Spleen (tissue), 13 donors: ENCODE results near the gene FADS2. TPM values are rescaled to one million over a fixed set of nuclear protein-coding genes. Genes with fewer than 3 reads are reported as not detected.

Source experiments
- DNase-seq: peaks from one replicate; pipeline ENCODE4 v3.0.0-alpha.2; 2020
- H3K27ac ChIP-seq, 8 donors: fragments of 200-600 bp; sonication (generic) in 7 of 8; 1 replicate in 4 of 8; 2 replicates in 4 of 8; pipeline versions ENCODE4 v1.5.0 to v1.8.0; 2016 to 2021; ENCODE audit warnings: inconsistent platforms in 4 of 8, mild to moderate bottlenecking in 4 of 8, moderate library complexity in 1 of 8
- H3K27me3 ChIP-seq, 7 donors: fragments of 200-600 bp; sonication (generic) in 6 of 7; replicated peaks in 1 of 7; 1 replicate in 4 of 7; 2 replicates in 3 of 7; pipeline versions ENCODE4 v1.5.0 to v1.8.0; 2016 to 2021; ENCODE audit warnings: inconsistent platforms in 3 of 7, mild to moderate bottlenecking in 1 of 7
- H3K36me3 ChIP-seq, 6 donors: fragments of 200-600 bp; sonication (generic) in 5 of 6; 1 replicate in 4 of 6; 2 replicates in 2 of 6; pipeline versions ENCODE4 v1.5.0 to v1.8.0; 2016 to 2021; ENCODE audit warnings: inconsistent platforms in 2 of 6
- H3K4me1 ChIP-seq, 6 donors: fragments of 200-600 bp; sonication (generic) in 5 of 6; 1 replicate in 3 of 6; 2 replicates in 3 of 6; pipeline versions ENCODE4 v1.5.0 to v1.8.0; 2016 to 2021; ENCODE audit warnings: inconsistent platforms in 3 of 6
- H3K4me3 ChIP-seq, 8 donors: fragments of 200-600 bp; sonication (generic) in 7 of 8; 1 replicate in 4 of 8; 2 replicates in 4 of 8; pipeline versions ENCODE4 v1.5.0 to v1.8.0; 2016 to 2021; ENCODE audit warnings: inconsistent platforms in 4 of 8, mild to moderate bottlenecking in 4 of 8, moderate library complexity in 2 of 8
- H3K9me3 ChIP-seq, 8 donors: fragments of 200-600 bp; sonication (generic) in 7 of 8; 1 replicate in 4 of 8; 2 replicates in 4 of 8; pipeline versions ENCODE4 v1.5.0 to v1.8.0; 2016 to 2021; ENCODE audit warnings: inconsistent platforms in 4 of 8
- POLR2A ChIP-seq, 3 donors: fragments of 450-650 bp; IDR thresholded peaks; one replicate each; pipeline ENCODE4 v1.5.1; 2017; ENCODE audit warnings: antibody characterized with exemption in 3 of 3, mild to moderate bottlenecking in 1 of 3
- POLR2AphosphoS5 ChIP-seq, 3 donors: sonication (generic); formaldehyde crosslinking; IDR thresholded peaks; one replicate each; pipeline ENCODE4 v1.5.1; 2017; ENCODE audit warnings: antibody characterized with exemption in 3 of 3
- WGBS, 5 donors: extraction: QIAGEN DNeasy Blood & Tissue Kit in 3 of 5; methylation state at CpG; one replicate each; pipeline versions ENCODE4 v1.1.5 to v1.1.7; 2013 to 2018; 5-methylcytosine and 5-hydroxymethylcytosine counted together
- intact Hi-C: fragments of 100-400 bp; cut with DNase I; formaldehyde crosslinking; loops from one replicate; pipeline ENCODE4 v1.15.0; 2023; ENCODE audit warnings: low total_unique reads
- long read RNA-seq, 2 donors: transcript quantifications; one replicate each; lab custom pipeline, GENCODE V29; 2026
- polyA plus RNA-seq, 3 donors: library from polyadenylated mRNA; stranded (reverse); fragments of 200-250 nt; gene quantifications; one replicate each; pipeline ENCODE4 v1.2.1, GENCODE V29; 2013
- total RNA-seq, 7 donors: library from RNA; depleted of rRNA in 3 of 7; stranded (reverse); fragments of >200 nt in 3 of 7; fragmentation: NEBNext Ultra II Directional in 4 of 7; extraction: Animal tissue kit (Norgen Biotek cat#: 25700) in 4 of 7; gene quantifications; one replicate each; pipeline versions ENCODE4 v1.1.0 to v1.2.1, GENCODE V29; 2016 to 2021
- TF ChIP-seq, protein P1 (sequence below), 11 experiments: fragments of 200-600 bp in 7 of 11; fragments of 450-650 bp in 4 of 11; sonication (generic) in 4 of 11; IDR thresholded peaks in 8 of 11; conservative IDR thresholded peaks in 3 of 11; 1 replicate in 7 of 11; 2 replicates in 4 of 11; pipeline versions ENCODE4 v1.4.0 to v1.8.0; 2016 to 2021; ENCODE audit warnings: antibody characterized with exemption in 11 of 11, inconsistent platforms in 4 of 11, mild to moderate bottlenecking in 1 of 11
- donor health status: healthy with polysubstance abuse.
- donor health status: DM: no; HTN: no; CAD: no; lungs with moderate emphysema.
- donor health status: DM: no; HTN: no; CAD: no.
- donor health status: Bipolar disorder and iron deficiency.
- donor health status: healthy.
- donor health status: DM: no; HTN: no; CAD: no.
- donor health status: DM: yes; HTN: yes; CAD: no.

Gene FADS2
- total RNA-seq (10 to 100 TPM in 5 of 7 donors, 1 to 10 TPM in 2; 2.8 to 20.6 (median 11.1) TPM), polyA plus RNA-seq (10 to 100 TPM in 2 of 3 donors, 1 to 10 TPM in 1; 5.5 to 16.8 (median 14.6) TPM)
- long read RNA-seq, donor 1, transcript FADS2-202 (12 exons, 3,630 nt): major isoform, 6 of 25 reads
- long read RNA-seq, donor 1, partial matches to known transcripts: 6 of 25 reads
- long read RNA-seq, donor 1, other reads (novel, unspliced or antisense): 7 of 25 reads
- long read RNA-seq, donor 2, transcript FADS2-202 (12 exons, 3,630 nt): major isoform, 12 of 16 reads
- long read RNA-seq, donor 2, partial matches to known transcripts: 0 of 16 reads
- long read RNA-seq, donor 2, other reads (novel, unspliced or antisense): 0 of 16 reads

DNA sequence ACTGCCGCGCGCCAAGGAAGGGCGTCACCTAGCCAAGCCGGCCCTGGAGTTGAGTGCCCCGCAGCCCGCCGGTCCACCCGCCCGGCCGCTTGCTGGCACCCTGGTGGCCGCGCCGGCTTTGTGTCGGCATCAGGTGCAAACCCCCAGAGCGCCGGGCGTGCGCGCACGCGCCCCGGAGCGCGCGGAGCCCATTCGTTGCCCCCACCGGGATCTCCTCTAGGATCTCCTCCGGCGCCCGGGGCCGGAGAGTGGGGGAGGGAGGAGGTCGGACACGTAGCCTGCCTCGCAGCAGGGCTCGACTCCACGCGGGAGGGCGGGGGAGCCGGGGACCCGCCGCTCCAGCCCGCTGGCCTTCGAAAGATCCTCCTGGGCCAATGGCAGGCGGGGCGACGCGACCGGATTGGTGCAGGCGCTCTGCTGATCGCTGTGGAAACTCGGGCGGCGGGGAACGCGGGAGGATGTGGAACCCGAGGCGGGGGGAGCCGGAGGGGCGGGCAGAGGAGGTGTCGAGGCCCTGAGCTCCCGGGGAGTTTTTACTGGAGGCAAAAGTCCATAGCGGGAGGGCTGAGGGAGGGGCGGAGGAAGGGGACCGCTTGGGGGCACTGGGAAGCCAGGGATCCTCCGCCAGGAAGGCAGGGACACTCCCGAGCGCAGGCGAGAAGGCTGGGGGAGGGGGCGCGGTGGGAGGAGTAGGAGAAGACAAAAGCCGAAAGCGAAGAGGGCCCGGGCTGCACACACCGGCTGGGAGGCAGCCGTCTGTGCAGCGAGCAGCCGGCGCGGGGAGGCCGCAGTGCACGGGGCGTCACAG is at the start of gene FADS2:
TSS of gene FADS2 (plus strand) at position 730 of the 808 bp plus-strand sequence. CDS start 91 bp downstream, outside the sequence.
- WGBS, 5 donors: 1% methylated on average over 38 to 83 of the region's 83 CpGs
- TF ChIP-seq POLR2AphosphoS5 (IDR thresholded peaks at IDR 0.05): peak in 2 of 3 donors; percentile 77 to 86
- no peak for TF ChIP-seq POLR2A (IDR thresholded peaks at IDR 0.05)
- TF ChIP-seq, protein P1, sequence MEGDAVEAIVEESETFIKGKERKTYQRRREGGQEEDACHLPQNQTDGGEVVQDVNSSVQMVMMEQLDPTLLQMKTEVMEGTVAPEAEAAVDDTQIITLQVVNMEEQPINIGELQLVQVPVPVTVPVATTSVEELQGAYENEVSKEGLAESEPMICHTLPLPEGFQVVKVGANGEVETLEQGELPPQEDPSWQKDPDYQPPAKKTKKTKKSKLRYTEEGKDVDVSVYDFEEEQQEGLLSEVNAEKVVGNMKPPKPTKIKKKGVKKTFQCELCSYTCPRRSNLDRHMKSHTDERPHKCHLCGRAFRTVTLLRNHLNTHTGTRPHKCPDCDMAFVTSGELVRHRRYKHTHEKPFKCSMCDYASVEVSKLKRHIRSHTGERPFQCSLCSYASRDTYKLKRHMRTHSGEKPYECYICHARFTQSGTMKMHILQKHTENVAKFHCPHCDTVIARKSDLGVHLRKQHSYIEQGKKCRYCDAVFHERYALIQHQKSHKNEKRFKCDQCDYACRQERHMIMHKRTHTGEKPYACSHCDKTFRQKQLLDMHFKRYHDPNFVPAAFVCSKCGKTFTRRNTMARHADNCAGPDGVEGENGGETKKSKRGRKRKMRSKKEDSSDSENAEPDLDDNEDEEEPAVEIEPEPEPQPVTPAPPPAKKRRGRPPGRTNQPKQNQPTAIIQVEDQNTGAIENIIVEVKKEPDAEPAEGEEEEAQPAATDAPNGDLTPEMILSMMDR (IDR thresholded peaks at IDR 0.05 in 8 of 11, conservative IDR thresholded peaks at IDR 0.05 in 3 of 11): peak in 1 of 11 experiments; percentile 30
- Histone ChIP-seq H3K27me3 (peaks cover 0 to 28% (median 6%) of the 10 kb centered on the region in 7 donors), H3K9me3 (no peaks in the 10 kb centered on the region), H3K4me3 (peak within 1 kb of the TSS; percentile 45 to 75 (median 58)), H3K27ac (peak within 1 kb of the TSS in 7 of 8 donors; percentile 12 to 88 (median 71)), H3K4me1 (peaks cover 8 to 64% (median 29%) of the 10 kb centered on the region in 6 donors), H3K36me3 (no peaks in the 10 kb centered on the region)
- intact Hi-C loops: no loop called here
- DNase-seq: peak; percentile 92

DNA sequence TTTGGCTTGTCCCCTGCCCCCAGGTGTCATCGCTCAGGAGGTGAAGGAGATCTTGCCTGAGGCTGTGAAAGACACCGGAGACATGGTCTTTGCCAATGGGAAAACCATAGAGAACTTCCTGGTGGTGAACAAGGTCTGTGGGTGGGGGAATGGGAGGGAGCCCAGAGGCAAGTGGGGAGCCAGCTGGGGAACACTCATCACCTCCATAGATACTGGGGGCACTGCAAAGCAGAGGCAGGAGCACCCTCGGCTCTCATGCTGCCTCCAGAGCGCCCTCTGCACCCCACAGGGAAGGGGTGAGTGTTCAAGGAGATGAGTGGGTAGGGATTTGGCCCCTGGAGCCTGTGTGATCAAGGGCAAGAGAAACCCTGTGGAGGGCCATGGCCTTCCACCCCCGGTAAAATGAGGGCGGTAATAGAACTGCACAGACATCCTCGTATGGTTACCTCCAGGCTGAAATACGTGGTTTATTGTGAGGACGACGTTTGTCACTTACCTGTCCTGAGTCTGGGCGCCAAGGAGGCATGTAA is 49.7 kb upstream of the FADS2 start:
- 85 to 92% (median 86%) methylated on average over 10 to 11 of the region's 11 CpGs for WGBS, 5 donors
- no peak for DNase-seq
- H3K4me1 ChIP-seq: peaks cover 8 to 26% (median 16%) of the 10 kb centered on the region in 6 donors
- H3K9me3 ChIP-seq: no peaks in the 10 kb centered on the region
- TF ChIP-seq, protein P1 (IDR thresholded peaks at IDR 0.05 in 8 of 11, conservative IDR thresholded peaks at IDR 0.05 in 3 of 11): no peak
- TF ChIP-seq POLR2A (IDR thresholded peaks at IDR 0.05): no peak
- no peak for TF ChIP-seq POLR2AphosphoS5 (IDR thresholded peaks at IDR 0.05)
- H3K36me3 ChIP-seq: peaks cover 0 to 5% (median 0%) of the 10 kb centered on the region in 6 donors
- no peak overlapping the region for H3K4me3 ChIP-seq
- no peak overlapping the region for H3K27ac ChIP-seq
- intact Hi-C loops: no loop called here
- H3K27me3 ChIP-seq: peaks cover 0 to 18% (median 0%) of the 10 kb centered on the region in 7 donors

DNA sequence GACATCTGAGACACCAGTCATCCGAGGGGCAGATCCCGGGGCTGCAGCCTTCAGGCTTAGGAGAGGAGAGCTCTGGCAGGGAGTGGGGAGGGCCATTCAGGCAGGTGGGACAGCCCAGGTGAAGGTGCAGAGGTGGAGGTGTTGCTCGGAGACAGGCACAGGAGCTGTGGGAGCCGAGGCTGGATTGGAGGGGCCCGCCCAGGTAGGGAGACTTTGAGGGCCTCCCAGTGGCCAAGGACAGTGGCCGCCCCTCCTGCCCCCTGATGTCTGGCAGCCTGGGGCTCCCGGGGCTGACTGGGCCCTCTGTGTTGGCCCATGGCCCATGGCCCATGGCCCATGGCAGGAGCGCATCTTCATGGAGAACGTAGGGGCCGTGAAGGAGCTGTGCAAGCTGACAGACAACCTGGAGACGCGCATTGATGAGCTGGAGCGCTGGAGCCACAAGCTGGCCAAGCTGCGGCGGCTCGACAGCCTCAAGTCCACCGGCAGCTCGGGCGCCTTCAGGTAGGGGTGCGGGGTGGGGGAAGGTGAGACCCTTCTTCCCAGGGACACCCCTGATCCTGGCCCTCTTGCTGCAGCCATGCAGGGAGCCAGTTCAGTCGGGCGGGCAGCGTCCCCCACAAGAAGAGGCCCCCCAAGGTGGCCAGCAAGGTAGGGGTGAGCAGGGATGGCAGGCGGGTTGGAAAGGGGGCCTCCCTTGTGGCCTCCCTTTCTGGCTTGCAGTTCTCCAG is 49.0 kb upstream of the FADS2 start:
- H3K9me3 ChIP-seq: no peaks in the 10 kb centered on the region
- intact Hi-C loops: no loop called here
- H3K36me3 ChIP-seq: peaks cover 0 to 12% (median 1%) of the 10 kb centered on the region in 6 donors
- peaks cover 0 to 18% (median 0%) of the 10 kb centered on the region in 7 donors for H3K27me3 ChIP-seq
- TF ChIP-seq, protein P1 (IDR thresholded peaks at IDR 0.05 in 8 of 11, conservative IDR thresholded peaks at IDR 0.05 in 3 of 11): no peak
- TF ChIP-seq POLR2A (IDR thresholded peaks at IDR 0.05) (no peak), POLR2AphosphoS5 (IDR thresholded peaks at IDR 0.05) (no peak)
- H3K4me3 ChIP-seq: no peak overlapping the region
- 89 to 93% (median 92%) methylated on average over 13 to 24 of the region's 24 CpGs for WGBS, 5 donors
- H3K27ac ChIP-seq: no peak overlapping the region
- H3K4me1 ChIP-seq: peaks cover 8 to 26% (median 16%) of the 10 kb centered on the region in 6 donors
- no peak for DNase-seq
